ENCODE data around the gene SLC7A10. TPM values are rescaled to one million over a fixed set of nuclear protein-coding genes. Genes with fewer than 3 reads are reported as not detected.

The SLC7A10 gene
- total and polyA plus RNA-seq, 3 donors from 2014 or later, result 2.1 to 5.8 (median 3.0) TPM

- Histone ChIP-seq H3K9me3 (no peaks in the 10 kb centered on the region), H3K27ac (peak overlapping the region in 1 of 2 donors; percentile 71), H3K4me1 (peaks cover 8% of the 10 kb centered on the region), H3K36me3 (ENCODE audit: low read depth, missing control alignments) (no peaks in the 10 kb centered on the region), H3K4me3 (peak overlapping the region in 1 of 2 donors; percentile 76), H3K27me3 (no peaks in the 10 kb centered on the region)
- TF ChIP-seq POLR2A (IDR thresholded peaks at IDR 0.05), result no peak
- no peak for TF ChIP-seq CTCF (IDR thresholded peaks at IDR 0.05)
- intact Hi-C loops (cut with DNase I; ENCODE audit: low total_unique reads), result no loop called here
- DNase-seq, result no peak
- 59 to 65% methylated on average over 9 to 17 of the region's 17 CpGs for WGBS, 2 donors
These were observed 29.9 kb downstream of the SLC7A10 start for GRCh38 chr19:33195645-33196347.

- Histone ChIP-seq H3K4me3 (peak overlapping the region; percentile 66 to 76), H3K27me3 (no peaks in the 10 kb centered on the region), H3K9me3 (no peaks in the 10 kb centered on the region), H3K27ac (peak overlapping the region in 1 of 2 donors; percentile 71), H3K4me1 (peaks cover 8% of the 10 kb centered on the region), H3K36me3 (ENCODE audit: low read depth, missing control alignments) (no peaks in the 10 kb centered on the region)
- TF ChIP-seq CTCF (IDR thresholded peaks at IDR 0.05), result no peak
- no peak for TF ChIP-seq POLR2A (IDR thresholded peaks at IDR 0.05)
- intact Hi-C loops (cut with DNase I; ENCODE audit: low total_unique reads), result no loop called here
- DNase-seq, result peak; percentile 70
- 1 to 2% methylated on average over 7 to 41 of the region's 49 CpGs for WGBS, 2 donors
These were observed 30.6 kb downstream of the SLC7A10 start for GRCh38 chr19:33194886-33195644.

- Histone ChIP-seq H3K36me3 (ENCODE audit: low read depth, missing control alignments) (no peaks in the 10 kb centered on the region), H3K9me3 (no peaks in the 10 kb centered on the region), H3K4me1 (peaks cover 8% of the 10 kb centered on the region), H3K27me3 (no peaks in the 10 kb centered on the region), H3K27ac (peak overlapping the region in 1 of 2 donors; percentile 71), H3K4me3 (peak overlapping the region; percentile 66 to 76)
- no peak for TF ChIP-seq CTCF (IDR thresholded peaks at IDR 0.05)
- no peak for TF ChIP-seq POLR2A (IDR thresholded peaks at IDR 0.05)
- no peak for DNase-seq
- intact Hi-C loops (cut with DNase I; ENCODE audit: low total_unique reads), result no loop called here
- WGBS, 2 donors, result 0% methylated on average over 8 of the region's 57 CpGs; no CpG with 5 or more reads in 1 of the 2 donors
These were observed 31.1 kb downstream of the SLC7A10 start for GRCh38 chr19:33194532-33194885.

- Histone ChIP-seq H3K9me3 (no peaks in the 10 kb centered on the region), H3K27ac (peak within 1 kb of the TSS in 1 of 2 donors; percentile 71), H3K36me3 (ENCODE audit: low read depth, missing control alignments) (no peaks in the 10 kb centered on the region), H3K4me3 (peak within 1 kb of the TSS; percentile 66 to 76), H3K27me3 (no peaks in the 10 kb centered on the region), H3K4me1 (peaks cover 8% of the 10 kb centered on the region)
- peak; percentile 61 for DNase-seq
- TF ChIP-seq CTCF (IDR thresholded peaks at IDR 0.05), result no peak
- no peak for TF ChIP-seq POLR2A (IDR thresholded peaks at IDR 0.05)
- 7 to 38% methylated on average over 3 to 18 of the region's 50 CpGs for WGBS, 2 donors
- intact Hi-C loops (cut with DNase I; ENCODE audit: low total_unique reads), result no loop called here
These were observed 31.7 kb downstream of the SLC7A10 start, which contains the start of gene LRP3 for GRCh38 chr19:33193865-33194362. Gene LRP3 (plus strand): TSS chr19:33194330. CDS start chr19:33194786, 456 bp downstream.

Data from testis (tissue), 3 donors.